Measurements from ENCODE around the gene UMODL1. TPM values are rescaled to one million over a fixed set of nuclear protein-coding genes. Genes with fewer than 3 reads are reported as not detected.

UMODL1 gene
- total and polyA plus RNA-seq, 10 of the 15 experiments (the other 5 are each of a cell fraction or from before 2014, with no cell fraction given): 0.01 to 0.11 (median 0.03) TPM; not detected in 5

DNA sequence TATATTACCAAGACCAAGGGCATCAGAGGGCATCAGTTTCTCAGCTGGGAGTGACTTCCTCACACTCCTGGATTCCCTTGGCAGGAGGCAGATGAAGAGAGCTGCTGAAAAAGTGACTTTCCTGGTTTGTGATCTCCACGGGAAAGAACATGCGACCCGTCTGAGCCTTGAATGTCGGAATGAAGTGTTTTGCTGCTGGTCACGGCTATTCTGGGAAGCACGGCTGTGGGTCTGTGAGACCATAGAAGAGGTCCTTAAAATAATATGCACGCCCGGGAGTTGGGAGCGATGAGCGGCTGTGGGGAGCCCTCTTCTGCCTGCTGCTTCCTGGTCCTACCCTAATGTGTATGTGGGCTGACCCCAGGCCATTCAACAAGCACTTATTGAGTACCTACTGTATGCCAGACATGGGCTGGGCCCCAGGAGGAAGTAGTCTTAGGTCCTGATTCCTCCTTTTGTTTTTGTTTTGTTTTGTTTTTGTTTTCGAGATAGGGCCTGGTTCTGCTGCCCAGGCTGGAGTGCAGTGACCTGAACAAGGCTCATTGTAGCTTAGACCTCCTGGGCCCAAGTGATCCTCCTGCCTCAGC lies 13.2 kb upstream of the UMODL1 start:
- no peak overlapping the region for H2AFZ ChIP-seq (ENCODE audit: control insufficient read depth, low read depth, low read length)
- DNase-seq (ENCODE audit: low read depth, low spot score): no peak
- RAD21 ChIA-PET (ENCODE audit: unreplicated experiment): no interaction called here
- H3K4me2 ChIP-seq (ENCODE audit: control insufficient read depth, insufficient read depth): no peak overlapping the region
- TF ChIP-seq YY1 (IDR thresholded peaks at IDR 0.05; ENCODE audit: low read depth, low read length): no peak
- TF ChIP-seq CREM (IDR thresholded peaks at IDR 0.05; ENCODE audit: low read depth): no peak
- no peak for TF ChIP-seq SREBF1 (IDR thresholded peaks at IDR 0.05; ENCODE audit: low read length)
- TF ChIP-seq ZNF207 (IDR thresholded peaks at IDR 0.05; ENCODE audit: borderline replicate concordance): no peak
- no peak for TF ChIP-seq BRCA1 (IDR thresholded peaks at IDR 0.05; ENCODE audit: low read depth, low read length)
- no peak for TF ChIP-seq RCOR1 (conservative IDR thresholded peaks at IDR 0.05; ENCODE audit: low read depth, low read length)
- no peak for TF ChIP-seq CEBPB (IDR thresholded peaks at IDR 0.05; ENCODE audit: borderline replicate concordance in 1 of 2, low read depth in 2 of 2, low read length in 2 of 2)
- TF ChIP-seq, protein P1, sequence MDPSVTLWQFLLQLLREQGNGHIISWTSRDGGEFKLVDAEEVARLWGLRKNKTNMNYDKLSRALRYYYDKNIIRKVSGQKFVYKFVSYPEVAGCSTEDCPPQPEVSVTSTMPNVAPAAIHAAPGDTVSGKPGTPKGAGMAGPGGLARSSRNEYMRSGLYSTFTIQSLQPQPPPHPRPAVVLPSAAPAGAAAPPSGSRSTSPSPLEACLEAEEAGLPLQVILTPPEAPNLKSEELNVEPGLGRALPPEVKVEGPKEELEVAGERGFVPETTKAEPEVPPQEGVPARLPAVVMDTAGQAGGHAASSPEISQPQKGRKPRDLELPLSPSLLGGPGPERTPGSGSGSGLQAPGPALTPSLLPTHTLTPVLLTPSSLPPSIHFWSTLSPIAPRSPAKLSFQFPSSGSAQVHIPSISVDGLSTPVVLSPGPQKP (IDR thresholded peaks at IDR 0.05; ENCODE audit: low read depth, low read length): no peak
- no peak for TF ChIP-seq IKZF2 (IDR thresholded peaks at IDR 0.05)
- TF ChIP-seq NFIC (IDR thresholded peaks at IDR 0.05; ENCODE audit: low read depth, low read length): no peak
- TF ChIP-seq, protein P2, sequence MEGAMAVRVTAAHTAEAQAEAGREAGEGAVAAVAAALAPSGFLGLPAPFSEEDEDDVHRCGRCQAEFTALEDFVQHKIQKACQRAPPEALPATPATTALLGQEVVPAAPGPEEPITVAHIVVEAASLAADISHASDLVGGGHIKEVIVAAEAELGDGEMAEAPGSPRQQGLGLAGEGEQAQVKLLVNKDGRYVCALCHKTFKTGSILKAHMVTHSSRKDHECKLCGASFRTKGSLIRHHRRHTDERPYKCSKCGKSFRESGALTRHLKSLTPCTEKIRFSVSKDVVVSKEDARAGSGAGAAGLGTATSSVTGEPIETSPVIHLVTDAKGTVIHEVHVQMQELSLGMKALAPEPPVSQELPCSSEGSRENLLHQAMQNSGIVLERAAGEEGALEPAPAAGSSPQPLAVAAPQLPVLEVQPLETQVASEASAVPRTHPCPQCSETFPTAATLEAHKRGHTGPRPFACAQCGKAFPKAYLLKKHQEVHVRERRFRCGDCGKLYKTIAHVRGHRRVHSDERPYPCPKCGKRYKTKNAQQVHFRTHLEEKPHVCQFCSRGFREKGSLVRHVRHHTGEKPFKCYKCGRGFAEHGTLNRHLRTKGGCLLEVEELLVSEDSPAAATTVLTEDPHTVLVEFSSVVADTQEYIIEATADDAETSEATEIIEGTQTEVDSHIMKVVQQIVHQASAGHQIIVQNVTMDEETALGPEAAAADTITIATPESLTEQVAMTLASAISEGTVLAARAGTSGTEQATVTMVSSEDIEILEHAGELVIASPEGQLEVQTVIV (IDR thresholded peaks at IDR 0.05; ENCODE audit: borderline replicate concordance, partially characterized antibody): no peak
- TF ChIP-seq TCF3 (IDR thresholded peaks at IDR 0.05; ENCODE audit: borderline replicate concordance, insufficient read depth, low read depth, low read length): no peak
- TF ChIP-seq, protein P3, sequence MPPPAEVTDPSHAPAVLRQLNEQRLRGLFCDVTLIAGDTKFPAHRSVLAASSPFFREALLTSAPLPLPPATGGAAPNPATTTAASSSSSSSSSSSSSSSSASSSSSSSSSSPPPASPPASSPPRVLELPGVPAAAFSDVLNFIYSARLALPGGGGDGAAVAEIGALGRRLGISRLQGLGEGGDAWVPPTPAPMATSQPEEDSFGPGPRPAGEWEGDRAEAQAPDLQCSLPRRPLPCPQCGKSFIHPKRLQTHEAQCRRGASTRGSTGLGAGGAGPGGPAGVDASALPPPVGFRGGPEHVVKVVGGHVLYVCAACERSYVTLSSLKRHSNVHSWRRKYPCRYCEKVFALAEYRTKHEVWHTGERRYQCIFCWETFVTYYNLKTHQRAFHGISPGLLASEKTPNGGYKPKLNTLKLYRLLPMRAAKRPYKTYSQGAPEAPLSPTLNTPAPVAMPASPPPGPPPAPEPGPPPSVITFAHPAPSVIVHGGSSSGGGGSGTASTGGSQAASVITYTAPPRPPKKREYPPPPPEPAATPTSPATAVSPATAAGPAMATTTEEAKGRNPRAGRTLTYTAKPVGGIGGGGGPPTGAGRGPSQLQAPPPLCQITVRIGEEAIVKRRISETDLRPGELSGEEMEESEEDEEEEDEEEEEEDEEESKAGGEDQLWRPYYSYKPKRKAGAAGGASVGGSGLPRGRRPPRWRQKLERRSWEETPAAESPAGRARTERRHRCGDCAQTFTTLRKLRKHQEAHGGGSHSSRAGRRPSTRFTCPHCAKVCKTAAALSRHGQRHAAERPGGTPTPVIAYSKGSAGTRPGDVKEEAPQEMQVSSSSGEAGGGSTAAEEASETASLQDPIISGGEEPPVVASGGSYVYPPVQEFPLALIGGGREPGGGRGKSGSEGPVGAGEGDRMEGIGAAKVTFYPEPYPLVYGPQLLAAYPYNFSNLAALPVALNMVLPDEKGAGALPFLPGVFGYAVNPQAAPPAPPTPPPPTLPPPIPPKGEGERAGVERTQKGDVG (CRISPR knock-in tag; IDR thresholded peaks at IDR 0.05): no peak
- TF ChIP-seq TCF12 (IDR thresholded peaks at IDR 0.05; ENCODE audit: low read depth, low read length): no peak
- BruUV-seq (replicated peaks): no TSS peak
- CTCF ChIA-PET: no interaction called here
- no peak overlapping the region for H3K4me3 ChIP-seq
- H4K20me1 ChIP-seq (ENCODE audit: control insufficient read depth, insufficient read depth): no peaks in the 10 kb centered on the region
- no peak for ATAC-seq
- no peak overlapping the region for H3K27ac ChIP-seq (ENCODE audit: control insufficient read depth, insufficient read depth)
- H3K79me2 ChIP-seq (ENCODE audit: control insufficient read depth, insufficient read depth, low read length): no peaks in the 10 kb centered on the region
- H3K36me3 ChIP-seq (ENCODE audit: control insufficient read depth in 2 of 2, insufficient read depth in 2 of 2, low read length in 1 of 2): no peaks in the 10 kb centered on the region
- in situ Hi-C loops (cut with MboI): no loop called here
- FAIRE-seq: peak; percentile 27
- H3K27me3 ChIP-seq (replicated peaks in 1 of 2; ENCODE audit: control insufficient read depth in 2 of 2, insufficient read depth in 2 of 2, low read length in 1 of 2): no peaks in the 10 kb centered on the region
- 66% methylated on average over 11 of the region's 11 CpGs for WGBS (ENCODE audit: insufficient coverage, insufficient replicate concordance, low lambda C conversion rate, missing lambda C conversion rate)
- no peaks in the 10 kb centered on the region for H3K9me3 ChIP-seq (replicated peaks; ENCODE audit: control insufficient read depth, insufficient read depth, low read length)
- SMC1A ChIA-PET (ENCODE audit: uncharacterized antibody, unreplicated experiment): no interaction called here
- intact Hi-C loops (cut with micrococcal nuclease; ENCODE audit: unreplicated experiment): no loop called here
- peaks cover 23% of the 10 kb centered on the region for H3K4me1 ChIP-seq (ENCODE audit: control insufficient read depth, insufficient read depth, low read length)
- POLR2A ChIA-PET: no interaction called here
- no peak overlapping the region for H3K9ac ChIP-seq (ENCODE audit: control insufficient read depth, insufficient read depth, low read length)

Data from GM12878 (cell line).